ENCODE data around the gene MTPN.
A peak's percentile ranks its signal among the peaks of the same experiment; 100 is the strongest.

The MTPN gene

DNA sequence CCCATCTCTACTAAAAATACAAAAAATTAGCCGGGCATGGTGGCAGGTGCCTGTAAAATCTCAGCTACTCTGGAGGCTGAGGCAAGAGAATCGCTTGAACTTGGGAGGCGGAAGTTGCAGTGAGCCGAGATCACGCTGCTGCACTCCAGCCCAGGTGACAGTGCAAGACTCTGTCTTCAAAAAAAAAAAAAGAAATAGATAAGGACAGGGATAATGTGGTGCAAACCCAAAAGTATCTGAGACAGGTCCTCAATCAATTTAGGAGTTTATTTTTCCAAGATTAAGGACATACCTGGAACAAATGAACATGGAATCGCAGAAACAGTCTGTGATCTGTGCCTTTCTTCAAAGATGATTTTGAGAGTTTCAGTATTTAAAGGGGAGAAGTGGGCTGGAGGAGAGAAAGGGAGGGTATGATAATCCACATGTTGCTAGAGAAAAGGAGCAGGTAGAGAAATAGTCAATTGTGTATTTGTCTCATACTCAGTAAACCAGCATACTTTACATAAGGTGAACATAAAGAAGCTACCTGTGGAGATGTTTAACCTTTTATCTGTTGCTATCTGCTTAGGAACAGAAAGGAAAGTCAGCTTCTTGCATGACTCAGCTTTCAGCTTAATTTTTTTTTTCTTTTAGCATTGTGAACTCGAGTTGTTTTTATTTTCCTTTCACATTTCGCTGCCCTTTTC, 4.9 kb upstream of the MTPN start:
- DNase-seq, result no peak

DNA sequence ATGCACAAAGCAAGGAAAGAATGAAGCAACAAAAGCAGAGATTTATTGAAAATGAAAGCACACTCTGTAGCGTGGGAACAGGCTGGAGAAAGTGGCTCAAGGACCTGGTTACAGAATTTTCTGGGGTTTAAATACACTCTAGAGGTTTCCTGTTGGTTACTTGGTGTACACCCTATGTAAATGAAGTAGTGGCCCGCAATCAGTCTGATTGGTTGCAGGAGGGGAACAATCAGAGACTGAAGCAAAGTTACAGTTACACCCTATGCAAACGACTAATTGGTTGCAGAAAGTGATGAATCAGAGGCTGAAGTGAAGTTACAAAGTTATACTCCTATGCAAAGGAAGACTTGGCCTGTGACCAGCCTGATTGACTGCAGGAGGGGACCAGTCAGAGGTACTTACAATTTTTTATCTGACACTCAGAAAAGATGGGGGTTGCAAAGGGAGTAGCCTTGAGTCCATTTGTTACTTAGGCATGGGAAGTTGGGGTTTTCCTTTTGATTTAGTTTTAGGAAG, 3.6 kb upstream of the MTPN start:
- peak; percentile 41 for DNase-seq

DNA sequence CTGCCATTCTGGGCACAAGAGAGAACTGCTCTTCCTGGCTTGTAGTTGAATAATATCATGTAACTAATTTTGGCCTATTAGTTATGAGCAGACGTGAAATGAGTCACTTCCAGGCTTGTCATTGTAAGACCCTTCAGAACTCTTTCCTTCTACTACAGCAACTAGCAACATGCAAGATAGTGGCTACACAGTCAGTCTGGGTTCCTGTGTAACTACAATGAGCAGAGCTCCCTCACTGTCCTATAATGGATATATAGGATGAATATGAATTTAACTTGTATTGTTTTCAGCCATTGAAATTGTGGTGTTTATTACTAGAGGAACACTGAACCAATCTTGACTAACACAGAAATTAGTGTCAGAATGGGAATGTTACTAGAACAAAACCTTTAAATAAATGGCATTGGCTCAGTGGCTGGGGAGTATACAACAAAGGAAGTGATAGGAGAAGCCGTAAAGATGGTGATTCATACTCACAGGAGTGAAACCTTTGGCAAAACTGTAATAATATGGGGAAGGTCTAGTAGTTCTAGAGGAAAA, 2.9 kb upstream of the MTPN start:
- DNase-seq, result no peak

DNA sequence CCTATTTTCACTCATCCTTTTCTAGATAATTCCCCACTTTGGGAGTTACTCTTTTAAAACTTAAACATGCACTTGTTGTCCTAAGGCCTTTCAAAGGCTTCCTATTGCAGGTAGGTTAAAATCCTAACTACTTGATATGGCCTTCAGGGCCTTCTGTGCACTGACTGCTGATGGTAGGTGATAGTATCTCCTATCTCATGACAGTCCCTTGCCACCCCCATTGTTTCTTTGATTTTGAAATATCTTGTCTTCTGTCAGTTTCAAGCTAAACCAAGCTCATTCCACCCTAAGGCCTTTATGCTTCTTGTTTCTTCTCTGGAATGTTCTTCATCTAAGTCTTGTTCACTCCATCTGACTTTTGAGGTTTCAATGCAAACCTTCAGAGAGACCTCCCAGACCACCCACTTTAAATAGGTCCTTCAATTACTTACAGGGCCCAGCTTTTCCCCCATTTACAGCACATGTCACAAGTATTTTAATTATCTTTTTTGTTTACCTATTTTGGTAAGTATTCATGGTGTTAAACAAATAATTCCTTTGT, 2.4 kb upstream of the MTPN start:
- DNase-seq, result no peak

GRCh38 chr7:135978624-135979023, 1.5 kb upstream of the MTPN start:
- DNase-seq, result no peak

GRCh38 chr7:135977742-135978066, 545 bp upstream of the MTPN start:
- DNase-seq, result no peak

- peak; percentile 35 to 40 for DNase-seq
Measured at GRCh38 chr7:135976312-135977006, 700 bp downstream of the MTPN start.

GRCh38 chr7:135975166-135975565, 2.0 kb downstream of the MTPN start:
- DNase-seq, result no peak

- DNase-seq, result no peak
Measured at GRCh38 chr7:135974667-135975066, 2.5 kb downstream of the MTPN start.

GRCh38 chr7:135971366-135971725, 5.8 kb downstream of the MTPN start:
- DNase-seq, result no peak

- no peak for DNase-seq
Measured at GRCh38 chr7:135970682-135971365, 6.3 kb downstream of the MTPN start.

- no peak for DNase-seq
Measured at GRCh38 chr7:135970045-135970444, 7.1 kb downstream of the MTPN start.

DNA sequence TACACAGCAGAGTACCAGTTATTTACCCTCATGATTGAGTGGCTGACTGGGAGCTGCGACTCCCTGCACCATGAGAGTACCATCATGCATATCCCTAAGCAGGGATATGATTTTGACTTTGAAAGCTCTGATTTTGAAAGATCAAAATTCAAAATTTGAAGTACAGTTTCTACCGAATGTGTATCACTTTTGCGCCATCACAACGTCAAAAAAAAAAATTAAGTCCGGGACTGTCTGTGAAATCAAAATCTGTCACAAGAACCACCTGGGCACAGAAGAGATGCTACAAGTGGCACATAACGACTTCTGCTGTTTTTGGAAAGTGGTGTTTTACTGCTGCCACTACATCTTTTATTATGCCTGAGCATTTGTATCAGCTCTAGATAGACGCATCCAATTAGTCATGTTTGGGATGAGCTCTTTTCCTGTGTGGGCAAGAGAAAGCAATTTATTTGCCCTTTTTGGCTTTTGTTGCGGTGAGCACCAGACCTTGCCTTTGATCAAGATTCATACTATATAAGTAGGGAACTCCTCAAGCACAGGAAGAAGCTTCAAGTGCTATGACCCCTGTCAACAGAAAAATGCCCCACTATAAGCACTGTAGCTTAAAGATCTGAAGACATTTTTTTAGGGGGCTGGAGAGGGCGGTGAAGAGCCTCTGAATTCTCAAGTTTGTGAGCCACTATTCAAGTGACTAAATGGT, 10.7 kb downstream of the MTPN start:
- no peak for DNase-seq

- no peak for DNase-seq
Measured at GRCh38 chr7:135965602-135966001, 11.6 kb downstream of the MTPN start.

DNA sequence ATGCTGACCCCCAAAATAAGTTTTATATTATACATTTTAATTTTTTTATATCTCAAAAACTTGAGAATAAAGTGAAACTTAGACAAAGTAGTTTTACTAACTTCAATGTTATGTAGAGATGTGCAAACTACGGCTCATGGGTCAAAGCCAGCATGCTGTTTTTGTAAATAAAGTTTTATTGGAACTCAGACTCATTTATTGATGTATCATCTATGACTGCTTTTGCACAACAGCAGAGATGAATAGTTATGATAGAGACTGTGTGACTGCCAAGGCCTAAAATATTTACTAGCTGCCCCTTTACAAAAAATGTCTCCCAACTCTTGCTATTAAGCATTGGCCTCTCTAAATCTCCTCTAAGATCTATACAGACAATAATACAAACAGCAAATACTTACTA, 12.4 kb downstream of the MTPN start:
- no peak for DNase-seq

DNA sequence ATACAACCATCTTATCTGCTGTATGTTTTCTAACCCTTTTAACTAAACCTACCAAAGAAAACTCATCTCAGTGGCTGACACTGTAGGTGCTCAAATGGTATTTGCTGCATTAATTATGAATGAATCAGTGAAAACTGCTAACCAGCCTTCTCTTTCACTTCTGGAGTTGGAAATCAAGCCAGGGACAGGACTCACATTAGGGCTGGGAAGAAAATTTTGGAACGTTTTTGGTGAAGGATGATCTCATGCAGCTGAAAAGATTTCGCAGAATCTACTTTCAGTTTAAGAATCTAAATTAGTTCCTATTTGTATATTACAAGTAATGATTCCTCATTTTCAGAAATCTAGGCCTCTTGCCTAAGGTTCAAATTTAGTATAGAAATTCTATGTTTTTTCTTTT, 12.9 kb downstream of the MTPN start:
- no peak for DNase-seq

DNA sequence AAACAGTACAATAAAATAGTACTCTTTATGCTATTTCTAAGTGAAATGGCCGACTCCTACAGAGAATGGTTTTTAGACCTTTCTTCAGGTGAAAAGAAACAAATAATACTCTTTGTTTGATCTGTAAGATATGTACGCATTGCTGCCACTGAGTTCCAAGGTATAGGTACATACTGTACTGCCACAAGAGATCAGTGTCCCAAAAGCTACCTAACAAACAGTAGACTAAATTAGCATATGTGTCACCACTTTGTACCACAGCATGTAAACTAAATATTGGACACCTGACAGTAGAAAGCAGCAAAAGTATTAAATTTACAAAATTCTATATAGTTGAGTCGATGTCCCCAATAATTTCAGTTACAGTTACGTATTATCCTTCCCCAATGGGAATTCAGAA, 14.4 kb downstream of the MTPN start:
- DNase-seq, result no peak

- no peak for DNase-seq
Measured at GRCh38 chr7:135960709-135961451, 16.3 kb downstream of the MTPN start.

DNA sequence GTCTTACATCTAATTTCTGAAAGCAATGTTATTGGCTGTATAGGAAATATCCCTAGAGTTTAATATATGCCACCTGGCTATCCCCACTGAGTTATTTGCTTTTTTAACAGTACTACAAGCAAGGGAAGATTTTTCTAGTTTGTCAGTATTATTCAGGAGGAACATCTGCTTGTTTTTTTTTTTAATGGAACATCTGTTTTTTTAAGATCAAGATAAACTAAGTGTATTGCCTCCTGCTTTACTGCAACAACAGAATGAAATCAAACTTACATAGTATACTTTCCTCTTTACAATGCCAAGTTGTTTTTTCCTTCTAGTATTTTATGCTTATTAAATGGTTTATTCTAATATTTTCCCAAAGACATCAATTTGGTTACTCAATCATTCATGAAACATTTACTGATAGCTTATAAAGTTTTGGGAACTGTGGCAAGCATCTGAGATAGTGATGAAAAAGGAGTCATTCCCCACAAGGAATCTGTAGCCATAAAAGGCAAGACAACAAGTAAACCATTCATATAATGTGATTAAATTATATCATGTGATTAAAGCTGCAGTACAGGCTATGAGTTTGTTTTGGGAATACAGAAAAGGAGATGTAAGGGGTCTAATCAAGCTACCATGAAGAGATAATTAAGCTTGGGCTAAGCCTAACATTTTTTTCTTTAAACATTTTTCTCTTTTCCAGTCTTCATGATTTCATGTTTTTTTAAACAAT, 17.4 kb downstream of the MTPN start:
- DNase-seq, result no peak

GRCh38 chr7:135958173-135958572, 19.0 kb downstream of the MTPN start:
- no peak for DNase-seq

DNA sequence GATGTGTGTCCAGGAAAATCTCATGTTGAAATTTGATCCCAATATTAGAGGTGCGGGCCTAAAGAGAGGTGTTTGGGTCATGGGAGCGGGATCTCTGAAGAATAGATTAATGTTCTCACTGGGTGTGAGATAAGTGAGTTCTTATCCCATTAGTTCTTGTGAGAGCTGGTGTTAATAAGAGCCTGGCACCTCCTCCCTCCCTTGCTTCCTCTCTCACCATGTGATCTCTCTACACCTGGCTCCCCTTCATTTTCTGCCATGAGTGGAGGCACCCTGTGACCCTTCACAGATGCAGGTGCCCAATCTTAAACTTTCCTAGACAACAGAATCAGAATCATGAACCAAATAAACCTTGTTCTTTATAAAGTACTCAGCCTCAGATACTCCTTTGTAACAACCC, 19.5 kb downstream of the MTPN start:
- no peak for DNase-seq

DNA sequence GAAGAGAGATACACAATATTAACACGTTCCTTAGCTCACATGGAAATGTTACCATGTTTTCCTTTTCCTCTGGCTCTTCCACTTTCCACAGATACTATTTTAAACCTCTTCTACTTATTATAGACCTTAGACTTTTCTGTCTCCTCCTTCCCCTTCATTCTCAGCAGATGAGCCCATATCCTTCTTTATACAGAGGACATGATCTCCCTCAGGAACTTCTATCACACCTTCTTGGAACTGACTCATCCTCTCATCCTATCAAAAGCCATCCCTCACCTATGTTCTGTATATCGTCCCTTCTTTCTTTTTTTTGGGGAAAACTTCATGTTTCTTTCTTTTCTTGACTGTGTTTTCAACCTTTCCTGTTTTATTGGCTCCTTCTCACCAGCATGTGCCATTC, 20.8 kb downstream of the MTPN start:
- DNase-seq, result no peak

Data from activated CD4-positive, alpha-beta T cell treated with anti-CD3 and anti-CD28 coated beads for 4 hours (primary cell).